Left kidney (tissue), 2 donors: ENCODE data around the gene ESYT3. TPM values are rescaled to one million over a fixed set of nuclear protein-coding genes. Genes with fewer than 3 reads are reported as not detected.
"Not testable (repeated sequence)": the region's sequence is repeated elsewhere in the genome, so short reads cannot be mapped to it uniquely, and the experiment has no call there.

Experiments
- DNase-seq: peaks from one replicate; pipeline ENCODE4 v3.0.0-alpha.2; 2013
- polyA plus RNA-seq: library from polyadenylated mRNA; unstranded; fragments of 120-200 nt; gene quantifications from one replicate; pipeline ENCODE4 v1.2.1, GENCODE V29; 2013; ENCODE audit not compliant: insufficient read length

The ESYT3 gene
- polyA plus RNA-seq, 1 donor, result 3.1 TPM

GRCh38 chr3:138493804-138494606 is 59.6 kb downstream of the ESYT3 start:
- no peak for DNase-seq

DNA sequence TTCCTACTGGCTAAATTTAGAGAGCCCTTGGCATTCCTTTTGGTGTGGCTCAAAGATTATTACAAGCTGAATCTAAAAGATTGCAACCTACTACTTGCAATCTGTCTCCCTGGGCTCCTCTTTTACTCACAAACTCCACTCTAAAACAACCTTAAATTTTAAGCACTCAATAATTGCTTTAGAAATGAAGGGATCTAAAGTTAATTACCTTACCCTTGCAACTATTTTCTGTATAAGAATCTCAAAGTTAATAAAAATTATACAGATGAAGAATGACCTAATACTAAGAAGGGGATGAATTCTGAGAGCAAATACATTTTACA is 60.2 kb downstream of the ESYT3 start:
- no peak for DNase-seq

- DNase-seq, result not testable (repeated sequence)
Observed at GRCh38 chr3:138495638-138496037, 61.2 kb downstream of the ESYT3 start.

DNA sequence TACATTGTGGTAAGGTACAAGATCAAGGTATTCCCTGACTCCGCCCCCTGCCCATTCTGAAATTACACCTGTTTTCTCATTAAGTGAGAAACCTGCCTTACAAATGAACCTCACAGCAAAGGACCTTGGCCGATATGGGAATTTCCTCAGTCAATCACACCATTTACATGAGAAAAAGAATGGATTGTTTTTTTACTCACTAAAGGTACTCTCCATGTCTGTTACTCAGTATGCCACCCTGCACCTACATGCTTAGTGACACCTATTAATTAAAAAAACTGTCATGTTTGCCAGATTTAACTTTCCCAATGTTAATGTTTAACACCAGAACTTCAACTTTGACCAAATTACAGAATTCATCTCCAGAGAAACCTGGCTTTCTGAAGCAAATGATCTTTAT is 62.0 kb downstream of the ESYT3 start:
- DNase-seq, result no peak

GRCh38 chr3:138497021-138497420 is 62.6 kb downstream of the ESYT3 start:
- DNase-seq, result no peak

DNA sequence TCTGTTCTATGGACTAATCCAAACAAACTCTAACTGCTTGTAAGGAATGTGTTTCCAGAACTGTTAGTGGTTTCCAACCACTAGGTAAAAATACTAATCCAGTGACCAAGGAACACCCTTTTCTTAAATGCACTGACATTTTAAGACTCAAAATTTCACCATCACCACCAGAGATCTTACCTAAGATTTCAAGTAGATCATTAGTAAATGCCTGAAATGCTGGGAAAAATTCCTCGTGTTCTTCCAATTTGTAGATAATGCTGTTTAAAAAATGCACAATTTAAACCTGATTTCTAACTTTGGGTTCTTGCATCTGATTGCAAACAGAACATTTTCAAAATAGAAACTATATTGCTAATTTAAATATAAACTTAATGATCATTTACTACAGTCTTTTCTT is 63.4 kb downstream of the ESYT3 start:
- DNase-seq, result no peak

DNA sequence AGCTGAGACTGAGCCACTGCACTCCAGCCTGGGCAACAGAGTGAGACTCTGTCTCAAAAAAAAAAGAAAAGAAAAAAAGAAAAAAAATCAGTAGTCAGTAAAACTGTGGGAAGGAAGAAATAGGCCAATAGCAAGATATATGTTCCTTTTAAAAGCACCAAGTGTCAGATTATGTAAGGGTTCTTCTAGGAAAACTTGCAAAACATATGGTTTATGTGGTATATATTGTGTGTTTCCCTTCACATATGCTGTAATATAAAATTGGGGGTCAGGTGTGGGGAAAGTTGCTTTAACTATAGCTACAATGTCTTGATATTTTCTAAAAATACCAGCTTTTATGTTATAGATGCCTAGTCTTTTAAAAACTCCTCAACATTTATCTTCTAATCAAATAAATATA is 64.6 kb downstream of the ESYT3 start:
- DNase-seq, result no peak

DNA sequence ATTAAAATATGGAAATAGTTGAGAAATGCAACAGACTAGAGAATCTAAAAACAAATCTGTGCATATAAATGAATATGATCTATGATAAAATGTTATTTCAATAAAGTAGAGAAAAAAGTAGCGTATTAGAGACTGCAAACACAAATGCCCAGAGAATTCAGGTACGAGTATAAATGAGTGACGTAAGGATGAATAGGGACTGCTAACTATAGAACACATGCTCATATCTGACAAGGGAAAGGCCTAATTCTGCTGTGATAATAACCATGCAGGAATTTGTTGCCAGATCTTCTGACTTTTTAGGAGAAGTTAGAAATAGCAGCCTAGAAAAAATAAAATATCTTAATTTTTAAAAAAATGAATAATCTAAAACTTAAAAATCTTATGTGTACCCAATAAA is 73.1 kb downstream of the ESYT3 start:
- DNase-seq, result no peak

DNA sequence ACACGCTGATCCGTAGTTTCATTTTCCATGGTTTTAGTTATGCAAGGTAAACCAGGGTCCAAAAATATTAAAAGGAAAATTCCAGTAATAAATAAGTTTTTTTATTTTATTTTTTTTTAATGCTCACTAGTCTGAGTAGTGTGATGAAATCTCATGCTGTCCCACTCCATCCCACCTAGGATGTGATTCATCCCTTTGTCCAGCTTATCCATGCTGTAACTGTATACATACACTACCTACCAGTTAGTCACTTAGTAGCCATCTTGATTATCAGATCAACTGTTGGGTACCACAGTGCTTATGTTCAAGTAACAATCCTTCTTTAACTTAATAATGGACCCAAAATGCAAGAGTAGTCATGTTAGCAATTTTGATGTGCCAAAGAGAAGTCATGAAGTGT is 75.2 kb downstream of the ESYT3 start:
- no peak for DNase-seq

GRCh38 chr3:138511945-138512344 is 77.5 kb downstream of the ESYT3 start:
- DNase-seq, result no peak

- no peak for DNase-seq
Observed at GRCh38 chr3:138513090-138513843, 78.9 kb downstream of the ESYT3 start.

DNA sequence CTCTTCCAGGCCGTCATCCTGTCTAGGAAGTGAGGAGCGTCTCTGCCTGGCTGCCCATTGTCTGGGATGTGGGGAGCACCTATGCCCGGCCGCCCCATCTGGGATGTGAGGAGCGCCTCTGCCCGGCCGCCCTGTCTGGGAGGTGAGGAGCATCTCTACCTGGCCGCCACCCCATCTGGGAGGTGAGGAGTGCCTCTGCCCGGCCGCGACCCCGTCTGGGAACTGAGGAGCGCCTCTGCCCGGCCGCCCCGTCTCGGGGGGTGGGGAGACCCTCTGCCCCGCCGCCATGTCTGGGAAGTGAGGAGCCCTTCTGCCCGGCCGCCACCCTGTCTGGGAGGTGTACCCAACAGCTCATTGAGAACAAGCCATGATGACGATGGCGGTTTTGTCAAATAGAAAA is 87.0 kb downstream of the ESYT3 start:
- DNase-seq, result not testable (repeated sequence)

Other genes with a start within 250 kb of the ESYT3 start
- 55.3 TPM for gene ARMC8, start 247.3 kb upstream of the ESYT3 start, polyA plus RNA-seq
- gene NME9, start 104.8 kb upstream of the ESYT3 start, polyA plus RNA-seq, result 4.8 TPM
- gene MRAS, start 86.0 kb upstream of the ESYT3 start, polyA plus RNA-seq, result 29.7 TPM
- 50.3 TPM for gene CEP70, start 159.6 kb downstream of the ESYT3 start, polyA plus RNA-seq
- 39.2 TPM for gene FAIM, start 174.2 kb downstream of the ESYT3 start, polyA plus RNA-seq